Lower leg skin (tissue), 3 donors: ENCODE data around the gene IMP4.

Experiments used
- POLR2A ChIP-seq, 2 donors: fragments of 450-650 bp; IDR thresholded peaks; one replicate each; pipeline ENCODE4 v1.6.1; 2016 to 2017; ENCODE audit warnings: antibody characterized with exemption in 2 of 2, mild to moderate bottlenecking in 1 of 2, moderate library complexity in 1 of 2
- TF ChIP-seq, protein P1 (sequence below), 3 donors: fragments of 450-650 bp; IDR thresholded peaks; one replicate each; pipeline ENCODE4 v1.5.1; 2016; ENCODE audit warnings: antibody characterized with exemption in 3 of 3, mild to moderate bottlenecking in 3 of 3, moderate library complexity in 2 of 3

DNA sequence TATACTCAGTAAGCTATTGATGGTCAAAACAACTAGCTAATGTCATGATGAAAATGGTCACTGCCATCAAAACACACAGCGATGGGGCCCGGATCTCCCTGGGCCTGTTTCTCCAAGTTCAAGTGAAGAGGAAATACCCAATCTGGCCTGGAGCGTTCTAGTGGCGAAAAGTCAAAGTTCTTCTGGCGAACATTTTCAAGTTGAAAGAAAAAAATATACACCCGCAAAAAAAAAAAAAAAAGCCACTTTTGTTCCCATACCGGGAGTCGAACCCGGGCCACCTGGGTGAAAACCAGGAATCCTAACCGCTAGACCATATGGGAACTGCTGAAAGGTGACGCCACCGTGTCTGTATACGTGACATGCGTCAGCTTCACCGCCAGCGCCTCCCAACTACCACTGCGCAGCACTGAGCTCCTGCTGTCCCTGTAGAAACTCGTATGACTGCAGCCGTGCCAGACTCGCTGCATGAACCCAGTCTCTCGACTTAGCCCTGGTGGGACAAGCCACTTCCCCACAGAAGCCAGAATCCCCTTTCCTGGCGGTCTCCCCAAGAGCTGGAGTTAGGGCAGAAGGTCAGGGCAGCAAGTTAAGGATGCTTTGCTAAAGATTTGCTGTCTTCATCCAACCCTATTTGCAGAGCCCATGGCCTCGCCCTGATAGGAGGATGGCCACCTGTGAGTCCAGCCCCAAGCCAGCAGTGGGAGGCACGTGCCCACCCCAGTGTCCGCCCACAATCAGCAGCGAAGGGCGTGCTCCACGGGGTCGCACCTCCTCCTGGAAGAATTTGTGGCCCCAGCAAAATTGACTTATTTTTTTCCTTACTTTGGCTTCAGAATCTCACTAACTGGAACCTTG is 5.6 kb upstream of the IMP4 start:
- TF ChIP-seq, protein P1, sequence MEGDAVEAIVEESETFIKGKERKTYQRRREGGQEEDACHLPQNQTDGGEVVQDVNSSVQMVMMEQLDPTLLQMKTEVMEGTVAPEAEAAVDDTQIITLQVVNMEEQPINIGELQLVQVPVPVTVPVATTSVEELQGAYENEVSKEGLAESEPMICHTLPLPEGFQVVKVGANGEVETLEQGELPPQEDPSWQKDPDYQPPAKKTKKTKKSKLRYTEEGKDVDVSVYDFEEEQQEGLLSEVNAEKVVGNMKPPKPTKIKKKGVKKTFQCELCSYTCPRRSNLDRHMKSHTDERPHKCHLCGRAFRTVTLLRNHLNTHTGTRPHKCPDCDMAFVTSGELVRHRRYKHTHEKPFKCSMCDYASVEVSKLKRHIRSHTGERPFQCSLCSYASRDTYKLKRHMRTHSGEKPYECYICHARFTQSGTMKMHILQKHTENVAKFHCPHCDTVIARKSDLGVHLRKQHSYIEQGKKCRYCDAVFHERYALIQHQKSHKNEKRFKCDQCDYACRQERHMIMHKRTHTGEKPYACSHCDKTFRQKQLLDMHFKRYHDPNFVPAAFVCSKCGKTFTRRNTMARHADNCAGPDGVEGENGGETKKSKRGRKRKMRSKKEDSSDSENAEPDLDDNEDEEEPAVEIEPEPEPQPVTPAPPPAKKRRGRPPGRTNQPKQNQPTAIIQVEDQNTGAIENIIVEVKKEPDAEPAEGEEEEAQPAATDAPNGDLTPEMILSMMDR (IDR thresholded peaks at IDR 0.05) = no peak
- TF ChIP-seq POLR2A (IDR thresholded peaks at IDR 0.05) = no peak
